ENCODE measurements around the gene PTGR3. TPM values are rescaled to one million over a fixed set of nuclear protein-coding genes. Genes with fewer than 3 reads are reported as not detected.

PTGR3 gene
- total RNA-seq, 1 donor from 2014 or later, result 26.3 TPM

GRCh38 chr18:75235896-75236295, 27.0 kb upstream of the PTGR3 start:
- Mint-ChIP-seq H3K4me3 (ENCODE audit: unreplicated experiment) (no peak overlapping the region), H3K36me3 (ENCODE audit: low read depth, unreplicated experiment) (peaks cover 4% of the 10 kb centered on the region), H3K4me1 (ENCODE audit: unreplicated experiment) (peaks cover 23% of the 10 kb centered on the region), H3K27ac (ENCODE audit: unreplicated experiment) (no peak overlapping the region), H3K27me3 (ENCODE audit: unreplicated experiment) (peaks cover 1% of the 10 kb centered on the region), H3K9me3 (ENCODE audit: unreplicated experiment) (no peaks in the 10 kb centered on the region)
- TF ChIP-seq, protein P1, sequence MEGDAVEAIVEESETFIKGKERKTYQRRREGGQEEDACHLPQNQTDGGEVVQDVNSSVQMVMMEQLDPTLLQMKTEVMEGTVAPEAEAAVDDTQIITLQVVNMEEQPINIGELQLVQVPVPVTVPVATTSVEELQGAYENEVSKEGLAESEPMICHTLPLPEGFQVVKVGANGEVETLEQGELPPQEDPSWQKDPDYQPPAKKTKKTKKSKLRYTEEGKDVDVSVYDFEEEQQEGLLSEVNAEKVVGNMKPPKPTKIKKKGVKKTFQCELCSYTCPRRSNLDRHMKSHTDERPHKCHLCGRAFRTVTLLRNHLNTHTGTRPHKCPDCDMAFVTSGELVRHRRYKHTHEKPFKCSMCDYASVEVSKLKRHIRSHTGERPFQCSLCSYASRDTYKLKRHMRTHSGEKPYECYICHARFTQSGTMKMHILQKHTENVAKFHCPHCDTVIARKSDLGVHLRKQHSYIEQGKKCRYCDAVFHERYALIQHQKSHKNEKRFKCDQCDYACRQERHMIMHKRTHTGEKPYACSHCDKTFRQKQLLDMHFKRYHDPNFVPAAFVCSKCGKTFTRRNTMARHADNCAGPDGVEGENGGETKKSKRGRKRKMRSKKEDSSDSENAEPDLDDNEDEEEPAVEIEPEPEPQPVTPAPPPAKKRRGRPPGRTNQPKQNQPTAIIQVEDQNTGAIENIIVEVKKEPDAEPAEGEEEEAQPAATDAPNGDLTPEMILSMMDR (IDR thresholded peaks at IDR 0.05; ENCODE audit: unreplicated experiment), result no peak
- DNase-seq (ENCODE audit: low spot score), result no peak

GRCh38 chr18:75234901-75235300, 26.0 kb upstream of the PTGR3 start:
- no peak for DNase-seq (ENCODE audit: low spot score)
- TF ChIP-seq, protein P1 (IDR thresholded peaks at IDR 0.05; ENCODE audit: unreplicated experiment), result no peak
- H3K4me3 Mint-ChIP-seq (ENCODE audit: unreplicated experiment), result no peak overlapping the region
- H3K27me3 Mint-ChIP-seq (ENCODE audit: unreplicated experiment), result peaks cover 1% of the 10 kb centered on the region
- H3K4me1 Mint-ChIP-seq (ENCODE audit: unreplicated experiment), result peaks cover 31% of the 10 kb centered on the region
- no peaks in the 10 kb centered on the region for H3K36me3 Mint-ChIP-seq (ENCODE audit: low read depth, unreplicated experiment)
- H3K27ac Mint-ChIP-seq (ENCODE audit: unreplicated experiment), result no peak overlapping the region
- no peaks in the 10 kb centered on the region for H3K9me3 Mint-ChIP-seq (ENCODE audit: unreplicated experiment)

GRCh38 chr18:75231053-75231406, 22.1 kb upstream of the PTGR3 start:
- Mint-ChIP-seq H3K27ac (ENCODE audit: unreplicated experiment) (no peak overlapping the region), H3K27me3 (ENCODE audit: unreplicated experiment) (no peaks in the 10 kb centered on the region), H3K4me3 (ENCODE audit: unreplicated experiment) (no peak overlapping the region), H3K9me3 (ENCODE audit: unreplicated experiment) (no peaks in the 10 kb centered on the region), H3K36me3 (ENCODE audit: low read depth, unreplicated experiment) (no peaks in the 10 kb centered on the region), H3K4me1 (ENCODE audit: unreplicated experiment) (peaks cover 14% of the 10 kb centered on the region)
- TF ChIP-seq, protein P1 (IDR thresholded peaks at IDR 0.05; ENCODE audit: unreplicated experiment), result no peak
- DNase-seq (ENCODE audit: low spot score), result no peak

DNA sequence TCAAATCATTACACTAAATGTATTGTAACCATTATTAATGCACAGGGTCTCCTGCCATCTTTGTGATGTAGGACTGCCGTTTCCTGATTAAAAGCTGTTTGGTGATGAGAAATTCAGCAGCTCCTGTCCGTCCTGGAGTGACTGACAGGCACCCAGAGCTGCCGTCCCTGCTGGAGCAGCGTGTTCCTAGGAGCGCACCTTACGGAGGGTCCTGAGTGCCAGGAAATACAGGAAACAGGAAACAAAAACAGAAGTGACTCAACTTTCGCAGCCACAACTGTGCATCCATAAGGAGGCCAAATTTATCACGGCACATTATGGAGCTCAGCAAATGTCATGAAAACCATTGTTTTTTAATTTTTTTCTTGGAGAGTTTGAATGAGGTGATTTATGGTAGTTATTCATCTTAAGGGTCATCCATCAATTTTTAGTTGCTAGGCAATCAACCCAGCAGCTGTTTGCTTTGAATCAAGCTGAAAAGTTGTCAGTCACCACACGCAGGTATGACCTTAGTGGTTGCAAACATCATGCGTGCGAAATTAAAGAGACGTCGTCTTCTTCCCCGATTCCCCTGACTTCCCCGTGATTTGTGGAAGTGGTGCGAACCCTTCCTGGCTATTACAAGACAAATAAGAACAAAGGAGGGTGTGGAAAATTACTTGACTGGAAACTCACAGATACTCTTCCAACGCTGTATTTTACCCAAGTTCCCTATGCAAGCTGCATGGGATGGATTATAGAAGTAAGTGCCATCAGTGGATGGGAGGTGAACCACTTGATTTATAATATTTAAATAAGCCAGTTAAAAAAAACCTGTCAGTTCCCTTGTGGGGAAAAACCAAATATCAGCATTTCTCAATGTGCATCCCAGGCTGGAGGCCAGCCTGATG, 21.5 kb upstream of the PTGR3 start:
- TF ChIP-seq, protein P1 (IDR thresholded peaks at IDR 0.05; ENCODE audit: unreplicated experiment), result no peak
- no peaks in the 10 kb centered on the region for H3K36me3 Mint-ChIP-seq (ENCODE audit: low read depth, unreplicated experiment)
- H3K27me3 Mint-ChIP-seq (ENCODE audit: unreplicated experiment), result no peaks in the 10 kb centered on the region
- no peak overlapping the region for H3K4me3 Mint-ChIP-seq (ENCODE audit: unreplicated experiment)
- no peak overlapping the region for H3K27ac Mint-ChIP-seq (ENCODE audit: unreplicated experiment)
- no peaks in the 10 kb centered on the region for H3K9me3 Mint-ChIP-seq (ENCODE audit: unreplicated experiment)
- peaks cover 12% of the 10 kb centered on the region for H3K4me1 Mint-ChIP-seq (ENCODE audit: unreplicated experiment)
- no peak for DNase-seq (ENCODE audit: low spot score)

GRCh38 chr18:75229437-75229836, 20.5 kb upstream of the PTGR3 start:
- Mint-ChIP-seq H3K27ac (ENCODE audit: unreplicated experiment) (no peak overlapping the region), H3K27me3 (ENCODE audit: unreplicated experiment) (no peaks in the 10 kb centered on the region), H3K4me3 (ENCODE audit: unreplicated experiment) (no peak overlapping the region), H3K4me1 (ENCODE audit: unreplicated experiment) (peaks cover 12% of the 10 kb centered on the region), H3K9me3 (ENCODE audit: unreplicated experiment) (no peaks in the 10 kb centered on the region), H3K36me3 (ENCODE audit: low read depth, unreplicated experiment) (no peaks in the 10 kb centered on the region)
- no peak for DNase-seq (ENCODE audit: low spot score)
- TF ChIP-seq, protein P1 (IDR thresholded peaks at IDR 0.05; ENCODE audit: unreplicated experiment), result no peak
